Tibial nerve (tissue), 4 donors: ENCODE results near the gene KCNJ6. TPM values are rescaled to one million over a fixed set of nuclear protein-coding genes. Genes with fewer than 3 reads are reported as not detected.

ENCODE experiments used
- DNase-seq, 2 donors: peaks; one replicate each; pipeline ENCODE4 v3.0.0-alpha.2; 2019; ENCODE audit warnings: low spot score in 2 of 2
- H3K27ac ChIP-seq, 4 donors: fragments of 200-600 bp; sonication (generic) in 3 of 4; one replicate each; pipeline ENCODE4 v1.5.1; 2017 to 2019; ENCODE audit warnings: mild to moderate bottlenecking in 1 of 4
- H3K27me3 ChIP-seq, 2 donors: fragments of 200-600 bp; sonication (generic) in 1 of 2; one replicate each; pipeline versions ENCODE4 v1.5.1 to v1.6.0; 2017 to 2019
- H3K36me3 ChIP-seq, 3 donors: fragments of 200-600 bp; sonication (generic); one replicate each; pipeline ENCODE4 v1.5.1; 2018 to 2019
- H3K4me1 ChIP-seq, 4 donors: fragments of 200-600 bp; sonication (generic) in 3 of 4; one replicate each; pipeline ENCODE4 v1.5.1; 2017 to 2019
- H3K4me3 ChIP-seq, 4 donors: fragments of 200-600 bp; sonication (generic) in 3 of 4; one replicate each; pipeline ENCODE4 v1.5.1; 2017 to 2019; ENCODE audit warnings: mild to moderate bottlenecking in 1 of 4, moderate library complexity in 1 of 4
- H3K9me3 ChIP-seq, 4 donors: fragments of 200-600 bp; sonication (generic) in 3 of 4; one replicate each; pipeline ENCODE4 v1.5.1; 2017 to 2019
- EP300 ChIP-seq, 2 donors: sonication (generic); formaldehyde crosslinking; IDR thresholded peaks; one replicate each; pipeline ENCODE4 v1.6.1; 2017; ENCODE audit warnings: antibody characterized with exemption in 2 of 2, mild to moderate bottlenecking in 1 of 2
- POLR2A ChIP-seq, 2 donors: fragments of 450-650 bp; IDR thresholded peaks; one replicate each; pipeline ENCODE4 v1.6.1; 2017; ENCODE audit warnings: antibody characterized with exemption in 2 of 2, mild to moderate bottlenecking in 2 of 2, moderate library complexity in 2 of 2
- WGBS, 2 donors: methylation state at CpG; one replicate each; pipeline ENCODE4 v1.1.5; 2018; 5-methylcytosine and 5-hydroxymethylcytosine counted together
- total RNA-seq, 4 donors: library from RNA; depleted of rRNA; stranded (reverse); fragments of >200 nt; gene quantifications; one replicate each; pipeline ENCODE4 v1.1.0, GENCODE V29; 2016
- TF ChIP-seq, protein P1 (sequence below), 5 experiments: fragments of 200-600 bp in 3 of 5; fragments of 450-650 bp in 2 of 5; sonication (generic) in 3 of 5; IDR thresholded peaks; one replicate each; pipeline ENCODE4 v1.5.1; 2016 to 2019; ENCODE audit warnings: antibody characterized with exemption in 5 of 5, mild to moderate bottlenecking in 3 of 5, moderate library complexity in 2 of 5

The KCNJ6 gene
- total RNA-seq, 4 donors from 2014 or later = not detected

DNA sequence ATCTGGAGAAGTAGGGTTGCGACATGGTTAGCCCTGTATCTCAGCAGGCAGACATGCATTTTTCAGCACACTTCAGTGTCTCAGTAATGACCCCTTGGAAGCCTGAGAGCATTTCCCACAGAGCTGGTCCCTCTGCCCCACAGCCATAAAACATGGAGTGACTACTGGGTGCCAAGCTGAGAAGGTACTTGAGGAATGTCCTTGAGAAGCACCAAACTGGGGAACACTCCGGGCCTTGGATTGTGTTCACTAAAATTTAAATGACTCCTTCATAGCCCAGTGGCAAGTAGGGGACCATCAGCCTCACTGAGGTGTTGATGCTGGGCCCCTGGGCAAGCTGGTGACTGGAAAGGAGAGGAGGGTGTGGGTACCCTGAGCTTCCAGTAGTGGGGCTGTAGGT lies 54.7 kb downstream of the KCNJ6 start:
- Histone ChIP-seq H3K4me3 (no peak overlapping the region), H3K36me3 (no peaks in the 10 kb centered on the region), H3K9me3 (peaks cover 0 to 6% (median 0%) of the 10 kb centered on the region in 4 donors), H3K27me3 (no peaks in the 10 kb centered on the region), H3K27ac (no peak overlapping the region), H3K4me1 (no peaks in the 10 kb centered on the region)
- TF ChIP-seq POLR2A (IDR thresholded peaks at IDR 0.05) = no peak
- TF ChIP-seq, protein P1, sequence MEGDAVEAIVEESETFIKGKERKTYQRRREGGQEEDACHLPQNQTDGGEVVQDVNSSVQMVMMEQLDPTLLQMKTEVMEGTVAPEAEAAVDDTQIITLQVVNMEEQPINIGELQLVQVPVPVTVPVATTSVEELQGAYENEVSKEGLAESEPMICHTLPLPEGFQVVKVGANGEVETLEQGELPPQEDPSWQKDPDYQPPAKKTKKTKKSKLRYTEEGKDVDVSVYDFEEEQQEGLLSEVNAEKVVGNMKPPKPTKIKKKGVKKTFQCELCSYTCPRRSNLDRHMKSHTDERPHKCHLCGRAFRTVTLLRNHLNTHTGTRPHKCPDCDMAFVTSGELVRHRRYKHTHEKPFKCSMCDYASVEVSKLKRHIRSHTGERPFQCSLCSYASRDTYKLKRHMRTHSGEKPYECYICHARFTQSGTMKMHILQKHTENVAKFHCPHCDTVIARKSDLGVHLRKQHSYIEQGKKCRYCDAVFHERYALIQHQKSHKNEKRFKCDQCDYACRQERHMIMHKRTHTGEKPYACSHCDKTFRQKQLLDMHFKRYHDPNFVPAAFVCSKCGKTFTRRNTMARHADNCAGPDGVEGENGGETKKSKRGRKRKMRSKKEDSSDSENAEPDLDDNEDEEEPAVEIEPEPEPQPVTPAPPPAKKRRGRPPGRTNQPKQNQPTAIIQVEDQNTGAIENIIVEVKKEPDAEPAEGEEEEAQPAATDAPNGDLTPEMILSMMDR (IDR thresholded peaks at IDR 0.05) = no peak
- 94 to 100% methylated on average over 2 of the region's 2 CpGs for WGBS, 2 donors
- no peak for DNase-seq

DNA sequence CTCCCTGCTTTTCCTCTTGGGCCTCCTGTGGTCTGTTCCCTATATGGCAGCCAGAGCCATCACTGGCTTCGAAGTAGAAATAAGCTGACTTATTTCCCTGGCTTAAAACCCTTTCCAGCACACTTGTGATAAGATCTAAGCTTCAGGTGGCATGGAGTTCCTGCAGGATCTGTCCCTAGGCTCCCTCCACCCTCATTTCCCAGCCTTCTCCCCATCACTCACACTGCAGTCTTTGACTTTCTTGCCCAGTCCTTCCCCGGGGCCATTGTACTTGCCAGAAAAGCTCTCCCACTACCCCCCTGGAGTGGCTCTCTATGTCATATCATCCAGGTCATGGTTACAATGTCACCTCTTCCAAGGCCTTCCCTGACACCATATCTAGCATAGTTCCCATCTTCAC lies 55.8 kb downstream of the KCNJ6 start:
- DNase-seq = no peak
- TF ChIP-seq EP300 (IDR thresholded peaks at IDR 0.05) (no peak), POLR2A (IDR thresholded peaks at IDR 0.05) (no peak)
- TF ChIP-seq, protein P1 (IDR thresholded peaks at IDR 0.05) = no peak
- no peaks in the 10 kb centered on the region for H3K27me3 ChIP-seq
- no peak overlapping the region for H3K4me3 ChIP-seq
- H3K4me1 ChIP-seq = no peaks in the 10 kb centered on the region
- no peak overlapping the region for H3K27ac ChIP-seq
- H3K36me3 ChIP-seq = no peaks in the 10 kb centered on the region
- peaks cover 0 to 6% (median 0%) of the 10 kb centered on the region in 4 donors for H3K9me3 ChIP-seq
- WGBS, 2 donors = 66 to 93% methylated on average over 2 of the region's 2 CpGs

DNA sequence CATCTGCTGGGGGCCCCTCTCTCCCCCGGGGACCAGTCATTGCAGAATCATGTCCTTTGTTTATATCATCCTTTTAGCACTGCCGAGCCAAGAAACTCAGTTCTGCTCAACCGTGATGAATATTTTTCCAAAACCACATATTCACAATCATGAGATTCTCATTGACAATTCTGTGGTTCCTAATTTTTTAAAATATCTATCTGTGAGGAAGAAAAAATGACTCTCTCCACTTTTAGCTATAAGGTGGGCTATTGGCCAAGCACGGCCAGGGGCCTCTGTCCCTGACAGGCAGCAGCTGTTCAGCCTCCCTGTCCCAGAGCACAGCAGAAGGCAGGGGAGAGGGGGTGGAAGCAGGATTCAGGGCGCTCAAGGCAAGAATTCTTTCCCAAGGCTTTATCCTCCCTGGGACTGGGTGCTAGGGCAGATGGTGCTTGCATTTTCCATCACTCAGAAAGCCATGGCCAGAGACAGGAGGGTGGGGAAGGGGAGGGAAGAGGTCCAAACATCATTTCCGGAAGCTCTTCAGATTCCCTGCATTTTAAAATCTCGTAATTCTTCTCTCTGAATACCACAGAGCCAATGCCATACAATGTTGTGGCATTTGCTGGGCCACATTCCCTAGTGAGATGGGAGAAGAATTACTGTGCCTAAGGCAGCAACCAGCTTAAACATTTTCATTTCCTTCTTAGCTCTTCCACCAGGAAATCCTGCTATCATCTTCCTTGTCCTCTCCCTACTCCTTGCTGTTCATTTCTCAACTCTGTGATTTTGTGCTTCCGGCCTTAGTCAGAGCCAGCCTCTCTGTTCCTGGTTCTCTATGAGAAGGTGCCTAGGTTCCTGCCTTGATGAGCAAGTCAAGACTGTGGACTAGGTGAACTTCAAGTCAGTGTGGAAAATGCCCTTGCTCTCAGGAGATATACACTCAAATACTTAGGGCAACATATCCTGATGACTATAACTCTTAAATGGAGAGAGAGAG lies 60.3 kb downstream of the KCNJ6 start:
- no peaks in the 10 kb centered on the region for H3K36me3 ChIP-seq
- H3K27ac ChIP-seq = no peak overlapping the region
- H3K4me3 ChIP-seq = no peak overlapping the region
- no peaks in the 10 kb centered on the region for H3K27me3 ChIP-seq
- no peak for DNase-seq
- H3K4me1 ChIP-seq = no peaks in the 10 kb centered on the region
- 47 to 53% methylated on average over 8 of the region's 8 CpGs for WGBS, 2 donors
- TF ChIP-seq POLR2A (IDR thresholded peaks at IDR 0.05) = no peak
- TF ChIP-seq EP300 (IDR thresholded peaks at IDR 0.05) = no peak
- TF ChIP-seq, protein P1 (IDR thresholded peaks at IDR 0.05) = no peak
- peaks cover 0 to 14% (median 0%) of the 10 kb centered on the region in 4 donors for H3K9me3 ChIP-seq

DNA sequence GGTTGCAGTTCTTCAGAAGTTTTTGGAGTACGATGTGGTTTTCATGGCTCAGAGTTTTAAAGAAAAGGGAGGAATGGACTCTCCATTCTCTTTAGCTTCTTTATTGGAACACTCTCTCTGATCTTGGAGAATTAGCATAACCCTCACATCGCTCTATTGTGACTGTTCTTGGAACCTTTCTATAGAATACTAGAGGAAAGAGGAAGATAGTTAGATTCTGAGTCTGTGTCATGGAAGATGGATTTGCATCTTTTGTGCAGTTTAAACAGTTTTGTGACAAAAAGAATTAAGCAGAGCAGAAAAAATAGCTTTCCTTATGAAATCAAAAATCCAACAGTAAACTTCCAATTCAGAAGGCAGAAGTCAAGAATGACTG lies 61.0 kb downstream of the KCNJ6 start:
- 74 to 87% methylated on average over 2 of the region's 2 CpGs for WGBS, 2 donors
- no peak overlapping the region for H3K27ac ChIP-seq
- H3K4me1 ChIP-seq = no peaks in the 10 kb centered on the region
- no peak overlapping the region for H3K4me3 ChIP-seq
- no peak for DNase-seq
- no peaks in the 10 kb centered on the region for H3K27me3 ChIP-seq
- no peaks in the 10 kb centered on the region for H3K36me3 ChIP-seq
- no peak for TF ChIP-seq EP300 (IDR thresholded peaks at IDR 0.05)
- TF ChIP-seq, protein P1 (IDR thresholded peaks at IDR 0.05) = no peak
- TF ChIP-seq POLR2A (IDR thresholded peaks at IDR 0.05) = no peak
- H3K9me3 ChIP-seq = peaks cover 0 to 14% (median 0%) of the 10 kb centered on the region in 4 donors

DNA sequence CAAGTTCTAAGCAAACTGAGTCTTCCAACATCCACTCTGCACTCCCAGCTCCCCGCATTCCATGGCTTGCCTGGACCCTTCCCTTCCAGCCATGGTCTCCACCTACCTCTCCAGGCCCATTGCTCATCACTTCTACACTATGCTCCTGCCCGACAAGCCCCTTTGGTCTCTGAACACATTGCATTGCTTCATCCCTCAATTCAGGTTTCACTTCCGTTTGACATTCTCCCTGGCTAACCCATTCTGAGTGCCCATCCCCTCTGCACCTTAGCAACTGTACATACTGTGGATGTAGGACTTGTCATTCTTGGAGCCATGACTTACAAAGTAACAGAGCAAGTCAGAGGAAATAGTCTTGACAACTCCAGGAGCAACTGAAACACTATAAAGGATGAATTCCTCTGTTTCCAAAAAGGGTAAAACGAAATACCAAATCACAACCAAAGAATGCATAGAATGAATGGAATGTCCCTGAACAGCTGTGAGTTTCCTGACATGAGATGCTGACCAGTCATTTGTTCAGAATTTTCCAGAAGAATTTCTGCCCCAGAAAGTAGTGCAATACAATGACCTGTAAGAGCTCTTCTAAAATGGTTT lies 66.7 kb downstream of the KCNJ6 start:
- H3K36me3 ChIP-seq = no peaks in the 10 kb centered on the region
- no peaks in the 10 kb centered on the region for H3K27me3 ChIP-seq
- TF ChIP-seq POLR2A (IDR thresholded peaks at IDR 0.05) (no peak), EP300 (IDR thresholded peaks at IDR 0.05) (no peak)
- TF ChIP-seq, protein P1 (IDR thresholded peaks at IDR 0.05) = no peak
- peaks cover 0 to 14% (median 0%) of the 10 kb centered on the region in 4 donors for H3K9me3 ChIP-seq
- H3K4me3 ChIP-seq = no peak overlapping the region
- no peaks in the 10 kb centered on the region for H3K4me1 ChIP-seq
- WGBS, 2 donors = 71 to 77% methylated on average over 4 of the region's 4 CpGs
- DNase-seq = no peak
- no peak overlapping the region for H3K27ac ChIP-seq
